NCI-H1417 treated with DMSO at 0.1 percent for 48 hours (cell line): ENCODE measurements around the gene DUSP9.
"Not testable (repeated sequence)": the region's sequence is repeated elsewhere in the genome, so short reads cannot be mapped to it uniquely, and the experiment has no call there.

Experiments
- DNase-seq: peaks from one replicate; lab custom pipeline; 2025; lab: John Stamatoyannopoulos, UW

Gene DUSP9

GRCh38 chrX:153672531-153673427 lies 25.8 kb downstream of the DUSP9 start:
- no peak for DNase-seq

- DNase-seq = no peak
Observed at GRCh38 chrX:153673428-153674218, 26.6 kb downstream of the DUSP9 start, which contains the start of gene PNCK. Gene PNCK, minus strand, starts transcription at chrX:153673813. Its CDS starts 737 bp downstream, at chrX:153673076.

- DNase-seq = no peak
Observed at GRCh38 chrX:153674219-153674851, 27.3 kb downstream of the DUSP9 start.

- no peak for DNase-seq
Observed at GRCh38 chrX:153681175-153681574, 34.2 kb downstream of the DUSP9 start.

GRCh38 chrX:153683486-153683885 lies 36.5 kb downstream of the DUSP9 start:
- not testable (repeated sequence) for DNase-seq

DNA sequence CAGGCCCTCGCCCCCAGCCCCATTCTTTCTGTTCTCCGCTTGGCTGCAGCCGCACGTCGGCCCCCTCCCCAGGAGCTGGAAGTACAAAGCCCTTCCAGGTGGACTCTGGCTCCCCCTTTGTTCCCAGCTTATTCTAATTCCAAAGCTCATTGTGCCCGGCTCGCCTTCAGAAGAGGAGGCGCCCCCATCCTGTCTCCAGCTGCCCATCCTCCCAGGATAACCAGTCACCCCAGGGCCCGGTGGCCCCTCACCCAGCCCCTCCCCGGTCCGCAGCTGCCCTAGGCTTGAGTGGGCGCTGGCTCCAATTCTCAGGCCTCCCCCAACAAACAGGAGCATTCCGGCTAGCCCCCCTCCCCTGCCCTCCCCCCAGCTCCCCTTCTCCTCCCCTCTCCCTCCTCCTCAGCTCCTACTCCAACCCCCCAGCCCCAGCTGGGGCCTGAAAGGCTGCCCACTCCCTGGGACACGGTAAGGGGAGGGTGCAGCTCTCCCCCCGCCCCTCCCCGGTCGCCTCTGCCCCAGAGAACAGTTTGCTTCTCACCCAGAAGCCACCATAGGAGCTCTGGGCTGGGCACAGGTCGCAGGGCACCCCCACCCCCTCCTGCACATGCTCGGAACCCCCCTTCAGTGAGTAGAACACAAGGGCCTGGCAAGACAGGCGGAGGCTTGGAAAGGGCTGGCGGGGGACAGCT lies 37.6 kb downstream of the DUSP9 start:
- no peak for DNase-seq

GRCh38 chrX:153685156-153685536 lies 38.1 kb downstream of the DUSP9 start:
- no peak for DNase-seq

DNA sequence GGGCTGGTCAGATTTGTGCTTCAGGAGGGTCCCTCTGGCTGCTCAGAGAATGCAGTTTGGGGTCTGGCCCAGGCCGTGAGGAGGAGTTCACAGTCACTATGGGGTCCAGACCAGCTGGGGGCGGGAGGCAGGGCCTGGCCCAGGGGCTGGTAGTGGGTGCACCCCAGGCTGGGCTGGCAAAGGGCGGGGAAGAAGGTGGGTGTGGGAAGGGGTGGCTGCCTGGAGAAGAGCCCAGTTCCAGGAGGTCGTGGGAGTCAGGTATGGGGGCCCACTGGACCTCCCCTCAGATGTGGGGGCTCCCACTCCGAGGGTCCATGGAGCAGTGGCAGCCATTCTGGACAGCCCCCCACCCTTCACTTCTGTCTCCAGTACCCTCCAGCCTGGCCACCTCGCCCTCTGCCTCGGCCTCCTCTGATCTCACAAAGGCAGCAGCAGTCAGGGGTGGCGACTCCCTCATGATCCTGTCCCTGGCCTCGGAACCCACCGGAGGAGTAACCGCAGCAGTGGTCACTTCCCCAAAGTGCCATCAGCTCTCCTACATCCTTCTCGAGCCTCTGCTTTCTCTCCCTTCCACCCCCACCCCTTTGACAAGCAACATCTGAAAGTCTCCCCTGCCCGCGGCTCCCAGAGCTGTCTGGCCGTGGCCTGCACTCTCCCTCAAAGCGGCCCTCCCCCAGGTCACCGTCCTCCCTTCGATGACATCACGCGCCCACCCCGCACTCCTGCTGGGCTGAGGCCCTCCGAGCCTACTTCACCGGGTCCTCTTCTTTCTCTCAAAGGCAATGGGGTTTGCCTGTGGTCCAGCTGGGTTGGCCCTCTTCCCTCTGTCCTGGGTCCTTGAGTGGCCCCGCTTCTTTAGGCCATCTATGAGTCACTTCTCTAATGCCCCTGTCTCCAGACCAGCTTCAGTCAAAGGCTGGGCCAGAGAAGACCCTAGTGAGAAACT lies 39.0 kb downstream of the DUSP9 start:
- DNase-seq = no peak

GRCh38 chrX:153686711-153687110 lies 39.7 kb downstream of the DUSP9 start:
- no peak for DNase-seq

- no peak for DNase-seq
Observed at GRCh38 chrX:153687121-153688039, 40.4 kb downstream of the DUSP9 start, which contains the start of gene SLC6A8. Gene SLC6A8, plus strand, starts transcription at chrX:153687926. Its CDS starts 649 bp downstream, at chrX:153688575.

DNA sequence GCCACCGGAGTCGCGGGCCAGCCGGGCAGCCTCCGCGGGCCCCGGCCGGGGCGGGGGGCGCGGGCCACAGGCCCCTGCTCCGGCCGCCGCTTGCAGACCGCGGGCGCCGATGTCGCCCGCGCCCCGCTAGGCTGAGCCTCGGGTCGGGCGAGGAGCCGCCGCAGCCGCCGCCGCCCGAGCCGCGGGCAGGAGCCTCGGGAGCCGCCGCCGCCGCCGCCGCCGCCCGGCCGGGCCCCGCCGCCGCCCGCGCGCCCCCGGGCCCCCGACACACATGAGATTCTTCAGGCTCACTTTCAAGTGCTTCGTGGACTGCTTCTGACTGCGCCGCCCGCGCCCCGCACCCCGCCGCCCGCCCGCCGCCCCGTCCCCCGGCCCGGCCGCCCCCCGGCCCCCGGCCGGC lies 41.1 kb downstream of the DUSP9 start:
- no peak for DNase-seq

GRCh38 chrX:153688506-153688905 lies 41.5 kb downstream of the DUSP9 start:
- no peak for DNase-seq

DNA sequence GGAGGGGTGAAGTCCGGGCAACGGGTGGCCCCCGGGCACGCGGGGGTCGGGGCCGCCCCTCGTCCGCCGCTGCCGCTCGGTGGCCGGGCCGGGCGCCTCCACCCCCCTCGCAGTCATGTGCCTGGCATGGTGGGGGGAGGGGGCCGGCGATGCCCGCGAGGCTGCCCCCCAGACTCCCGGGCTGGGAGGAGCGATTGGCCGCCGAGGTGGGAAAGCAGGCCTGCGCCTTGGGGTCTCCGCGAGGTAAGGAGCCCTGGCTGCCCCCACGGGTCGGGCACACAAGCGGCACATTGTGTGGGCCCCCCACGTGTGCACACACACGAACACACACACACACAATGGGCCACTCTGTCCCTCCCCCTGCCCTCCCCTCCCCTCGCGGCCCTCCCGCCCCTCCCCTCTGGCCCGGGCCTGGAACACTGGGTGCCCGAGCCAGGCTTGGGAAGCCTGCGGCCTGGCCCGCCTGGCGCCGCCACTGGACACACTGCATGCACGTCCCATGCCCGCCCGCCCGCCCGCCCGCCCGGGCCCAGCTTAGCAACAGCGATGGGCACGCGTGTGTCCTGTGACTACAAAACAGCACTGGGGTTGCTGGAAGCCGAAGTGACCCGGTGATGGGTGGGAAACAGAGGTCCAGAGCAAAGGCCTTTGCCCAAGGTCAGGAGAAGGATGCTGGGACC lies 42.0 kb downstream of the DUSP9 start:
- DNase-seq = no peak

- DNase-seq = no peak
Observed at GRCh38 chrX:153689654-153690465, 42.9 kb downstream of the DUSP9 start.

- no peak for DNase-seq
Observed at GRCh38 chrX:153690466-153690865, 43.5 kb downstream of the DUSP9 start.

DNA sequence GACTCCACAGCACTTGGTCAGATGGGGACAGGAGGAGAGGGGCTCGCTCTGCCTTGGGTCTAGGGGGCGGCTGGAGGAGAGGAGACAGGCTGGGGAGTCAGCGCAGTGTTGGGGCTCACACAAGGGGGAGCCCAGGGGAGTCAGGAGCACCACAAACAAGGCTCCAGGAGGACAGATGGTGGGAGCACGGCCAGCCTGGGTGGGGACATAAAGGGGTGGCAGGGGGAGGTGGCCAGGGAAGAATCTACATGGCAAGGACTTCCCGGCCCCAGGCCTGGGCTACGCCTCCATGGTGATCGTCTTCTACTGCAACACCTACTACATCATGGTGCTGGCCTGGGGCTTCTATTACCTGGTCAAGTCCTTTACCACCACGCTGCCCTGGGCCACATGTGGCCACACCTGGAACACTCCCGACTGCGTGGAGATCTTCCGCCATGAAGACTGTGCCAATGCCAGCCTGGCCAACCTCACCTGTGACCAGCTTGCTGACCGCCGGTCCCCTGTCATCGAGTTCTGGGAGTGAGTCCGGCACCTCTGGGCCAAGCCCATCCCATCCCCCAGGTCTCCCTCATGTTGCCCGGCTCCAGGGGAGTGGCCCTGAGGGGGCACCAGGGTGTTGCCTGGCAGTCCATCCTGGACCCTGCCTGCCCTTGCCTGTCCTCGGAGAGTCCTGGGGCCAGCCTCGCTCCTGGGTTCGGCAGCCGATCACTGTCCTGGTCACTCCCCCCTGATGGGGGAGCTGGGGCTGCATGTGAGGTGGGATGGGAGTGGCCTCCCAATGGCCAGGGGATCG lies 44.2 kb downstream of the DUSP9 start:
- not testable (repeated sequence) for DNase-seq

DNA sequence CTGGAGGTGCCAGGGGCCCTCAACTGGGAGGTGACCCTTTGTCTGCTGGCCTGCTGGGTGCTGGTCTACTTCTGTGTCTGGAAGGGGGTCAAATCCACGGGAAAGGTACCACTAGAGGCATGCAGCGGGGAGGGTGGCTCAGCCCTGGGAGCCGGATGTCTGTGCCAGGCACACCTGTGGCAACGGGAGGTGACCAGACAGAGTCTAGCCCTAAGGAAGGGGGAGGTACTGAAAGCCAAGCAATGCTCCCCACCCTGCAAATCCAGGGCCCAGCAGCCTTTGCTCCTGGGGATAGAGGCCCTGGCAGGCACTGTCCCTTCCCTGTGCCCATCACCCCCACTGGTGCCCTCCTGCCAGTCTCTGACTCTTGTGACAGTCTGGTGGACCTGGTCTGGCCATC lies 45.0 kb downstream of the DUSP9 start:
- DNase-seq = no peak
